HepG2 (cell line): Measurements from ENCODE around the gene ACAP2. TPM values are rescaled to one million over a fixed set of nuclear protein-coding genes. Genes with fewer than 3 reads are reported as not detected.
A peak's percentile ranks its signal among the peaks of the same experiment; 100 is the strongest.

Experiments
- CBX1 ChIP-seq: IDR thresholded peaks from one replicate; pipeline ENCODE4 v1.6.1; 2016; ENCODE audit warnings: antibody characterized with exemption, low read depth
- CEBPB ChIP-seq: IDR thresholded peaks from 2 replicates; pipeline ENCODE4 v1.6.1; 2011; ENCODE audit warnings: low read depth, low read length, improper control_type of control experiment, borderline replicate concordance
- FOSL2 ChIP-seq: sonication (generic); formaldehyde crosslinking; IDR thresholded peaks from 2 replicates; pipeline ENCODE4 v1.4.0; 2020; ENCODE audit warnings: missing genetic modification reagents
- HOXA7 ChIP-seq: sonication (generic); formaldehyde crosslinking; IDR thresholded peaks from 2 replicates; pipeline ENCODE4 v1.8.1; 2022; ENCODE audit warnings: mild to moderate bottlenecking, missing genetic modification reagents, moderate library complexity
- IKZF5 ChIP-seq: IDR thresholded peaks from 2 replicates; pipeline ENCODE4 v1.6.1; 2018; ENCODE audit warnings: missing genetic modification reagents, mild to moderate bottlenecking, missing compliant biosample characterization
- IRF9 ChIP-seq: sonication (generic); formaldehyde crosslinking; IDR thresholded peaks from 2 replicates; pipeline ENCODE4 v1.8.0; 2022; ENCODE audit warnings: missing genetic modification reagents, mild to moderate bottlenecking, borderline replicate concordance
- KDM5B ChIP-seq: sonication (generic); formaldehyde crosslinking; IDR thresholded peaks from 2 replicates; pipeline ENCODE4 v1.4.0; 2020; ENCODE audit warnings: missing genetic modification reagents, mild to moderate bottlenecking, borderline replicate concordance
- NFE2L2 ChIP-seq: fragments of 150-350 bp; IDR thresholded peaks from 2 replicates; pipeline ENCODE4 v1.6.1; 2014; ENCODE audit warnings: low read length
- NFKBIZ ChIP-seq: IDR thresholded peaks from 2 replicates; pipeline ENCODE4 v1.6.1; 2018; ENCODE audit warnings: missing genetic modification reagents, missing compliant biosample characterization
- NR1H2 ChIP-seq: sonication (generic); formaldehyde crosslinking; IDR thresholded peaks from 2 replicates; pipeline ENCODE4 v1.8.1; 2022; ENCODE audit warnings: low read depth, missing genetic modification reagents, borderline replicate concordance
- REL ChIP-seq: sonication (generic); formaldehyde crosslinking; conservative IDR thresholded peaks from 2 replicates; pipeline ENCODE4 v1.8.0; 2022; ENCODE audit warnings: mild to moderate bottlenecking, missing genetic modification reagents, moderate library complexity
- TFDP2 ChIP-seq: sonication (generic); formaldehyde crosslinking; IDR thresholded peaks from 2 replicates; pipeline ENCODE4 v1.4.0; 2020; ENCODE audit warnings: missing genetic modification reagents
- TMF1 ChIP-seq: sonication (generic); formaldehyde crosslinking; IDR thresholded peaks from 2 replicates; pipeline ENCODE4 v1.8.1; 2022; ENCODE audit warnings: low read depth, missing genetic modification reagents
- ZBTB44 ChIP-seq: sonication (generic); formaldehyde crosslinking; IDR thresholded peaks from 2 replicates; pipeline ENCODE4 v1.4.0; 2020; ENCODE audit warnings: missing genetic modification reagents
- ZBTB46 ChIP-seq: sonication (generic); formaldehyde crosslinking; IDR thresholded peaks from 2 replicates; pipeline ENCODE4 v1.4.0; 2020; ENCODE audit warnings: mild to moderate bottlenecking, missing genetic modification reagents, borderline replicate concordance
- ZFYVE20 ChIP-seq: sonication (generic); formaldehyde crosslinking; IDR thresholded peaks from 2 replicates; pipeline ENCODE4 v1.8.0; 2023; ENCODE audit warnings: low read depth, mild to moderate bottlenecking, moderate library complexity, missing genetic modification reagents, borderline replicate concordance
- ZNF230 ChIP-seq: sonication (generic); formaldehyde crosslinking; IDR thresholded peaks from 2 replicates; pipeline ENCODE4 v1.4.0; 2020; ENCODE audit warnings: mild to moderate bottlenecking, missing genetic modification reagents
- ZNF234 ChIP-seq: sonication (generic); formaldehyde crosslinking; conservative IDR thresholded peaks from 2 replicates; pipeline ENCODE4 v1.5.1; 2020; ENCODE audit warnings: mild to moderate bottlenecking, missing genetic modification reagents
- ZNF430 ChIP-seq: sonication (generic); formaldehyde crosslinking; IDR thresholded peaks from 2 replicates; pipeline ENCODE4 v1.9.0; 2021; ENCODE audit warnings: mild to moderate bottlenecking, missing genetic modification reagents
- ZNF496 ChIP-seq: sonication (generic); formaldehyde crosslinking; IDR thresholded peaks from 2 replicates; pipeline ENCODE4 v1.8.1; 2023; ENCODE audit warnings: mild to moderate bottlenecking, moderate library complexity, missing genetic modification reagents; ENCODE audit not compliant: insufficient replicate concordance
- ZNF614 ChIP-seq: IDR thresholded peaks from 2 replicates; pipeline ENCODE4 v1.6.1; 2018; ENCODE audit warnings: missing biosample characterization, missing genetic modification reagents, inconsistent platforms, borderline replicate concordance
- ZNF878 ChIP-seq: sonication (generic); formaldehyde crosslinking; IDR thresholded peaks from 2 replicates; pipeline ENCODE4 v1.8.1; 2023; ENCODE audit warnings: mild to moderate bottlenecking, missing genetic modification reagents, moderate library complexity
- polyA plus RNA-seq, 8 experiments: library from polyadenylated mRNA; depleted of rRNA in 3 of 8; stranded (reverse) in 7 of 8; unstranded in 1 of 8; fragments of >200 nt; fragmentation: Illumina TruSeq in 4 of 8; extraction: Trizol in 4 of 8; gene quantifications; 2 replicates each; pipeline versions ENCODE4 v1.2.1 to v1.2.3, GENCODE V29; 2011 to 2016; ENCODE audit warnings: low read depth in 4 of 8, missing spikeins in 1 of 8, mixed read lengths in 1 of 8; ENCODE audit not compliant: insufficient read depth in 1 of 8
- total RNA-seq, 5 experiments: library from RNA; depleted of rRNA; stranded (reverse); fragments of >200 nt; fragmentation: Illumina TruSeq; extraction: Trizol; gene quantifications; 2 replicates each; pipeline ENCODE4 v1.2.3, GENCODE V29; 2016; ENCODE audit warnings: low read depth in 1 of 5

Gene ACAP2
- total and polyA plus RNA-seq, 2 of the 13 experiments (the other 11 are each of a cell fraction or from before 2014, with no cell fraction given), result 7.3 to 23.9 TPM

- TF ChIP-seq ZNF614 (CRISPR knock-in tag) (peak; percentile 78; the same call in 1 of the 2 replicates), ZNF878 (CRISPR knock-in tag) (no peak), ZNF230 (CRISPR knock-in tag) (peak; percentile 77; the same call in 1 of the 2 replicates), IKZF5 (peak; percentile 80), CEBPB (peak; percentile 67; the same call in 1 of the 2 replicates), ZNF234 (CRISPR knock-in tag) (no peak), HOXA7 (CRISPR knock-in tag) (0 out of 2 replicates have a peak, but pooled peaks have one; percentile 73), NR1H2 (CRISPR knock-in tag) (no peak), IRF9 (0 out of 2 replicates have a peak, but pooled peaks have one; percentile 72), TMF1 (no peak), REL (CRISPR knock-in tag) (no peak; the same call in 1 of the 2 replicates), FOSL2 (CRISPR knock-in tag) (peak; percentile 62), KDM5B (CRISPR knock-in tag) (peak; percentile 96), TFDP2 (peak; percentile 70), ZNF496 (no peak), ZBTB46 (0 out of 2 replicates have a peak, but pooled peaks have one; percentile 62), ZFYVE20 (CRISPR knock-in tag) (0 out of 2 replicates have a peak, but pooled peaks have one; percentile 58), CBX1 (no peak), NFE2L2 (no peak), ZBTB44 (CRISPR knock-in tag) (0 out of 2 replicates have a peak, but pooled peaks have one; percentile 30), ZNF430 (CRISPR knock-in tag) (peak; percentile 86), NFKBIZ (CRISPR knock-in tag) (peak; percentile 27; the same call in 1 of the 2 replicates)
Observed at GRCh38 chr3:195259475-195260279, 183.1 kb downstream of the ACAP2 start (continued).
